ENCODE data around the gene UBXN1. TPM values are rescaled to one million over a fixed set of nuclear protein-coding genes. Genes with fewer than 3 reads are reported as not detected.
A peak's percentile ranks its signal among the peaks of the same experiment; 100 is the strongest.

UBXN1 gene, protein sequence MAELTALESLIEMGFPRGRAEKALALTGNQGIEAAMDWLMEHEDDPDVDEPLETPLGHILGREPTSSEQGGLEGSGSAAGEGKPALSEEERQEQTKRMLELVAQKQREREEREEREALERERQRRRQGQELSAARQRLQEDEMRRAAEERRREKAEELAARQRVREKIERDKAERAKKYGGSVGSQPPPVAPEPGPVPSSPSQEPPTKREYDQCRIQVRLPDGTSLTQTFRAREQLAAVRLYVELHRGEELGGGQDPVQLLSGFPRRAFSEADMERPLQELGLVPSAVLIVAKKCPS
- total RNA-seq, result 100 to 1,000 TPM; 192 to 277 (median 234) TPM

DNA sequence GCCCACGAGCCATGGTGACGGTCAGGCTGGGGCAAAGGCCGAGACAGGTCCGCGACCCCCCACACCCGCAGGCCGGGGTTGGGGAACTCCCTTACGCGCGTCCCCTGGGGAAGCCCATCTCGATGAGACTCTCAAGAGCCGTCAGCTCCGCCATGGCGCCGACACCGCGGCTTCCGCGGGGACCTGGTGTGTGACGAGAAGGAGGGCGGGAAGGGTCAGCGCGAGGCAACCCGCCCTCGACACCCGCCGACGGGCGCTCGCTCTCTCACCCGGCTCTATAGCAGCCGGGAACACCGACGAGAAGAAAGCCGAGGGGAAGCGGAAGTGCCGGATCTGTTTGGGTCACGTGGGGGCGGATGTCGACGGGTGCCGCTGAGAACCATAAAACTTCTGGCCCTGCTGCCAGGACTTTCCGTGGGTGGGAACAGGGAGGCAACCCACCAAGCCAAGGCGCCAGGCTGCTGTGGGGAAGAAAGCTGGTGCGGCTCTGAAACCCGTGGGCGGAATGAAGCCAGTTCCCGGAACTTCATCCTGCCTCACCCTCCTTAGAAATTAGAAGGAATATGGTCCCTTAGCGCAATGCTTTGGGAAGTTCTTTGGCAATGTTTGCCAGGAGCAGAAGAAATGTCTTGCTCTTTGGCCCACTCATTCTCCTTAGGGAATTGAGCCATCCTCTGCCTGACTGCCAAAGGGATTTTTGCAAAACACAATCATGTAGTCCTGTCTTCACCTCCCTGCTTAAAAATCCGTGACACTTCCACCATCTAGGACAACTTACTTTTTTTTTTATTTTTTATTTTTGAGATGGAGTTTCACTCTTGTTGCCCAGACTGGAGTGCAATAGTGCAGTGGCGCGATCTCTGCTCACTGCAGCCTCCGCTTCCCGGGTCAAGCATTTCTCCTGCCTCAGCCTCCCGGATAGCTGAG lies at the start of gene UBXN1:
Gene UBXN1 (minus strand): TSS at position 304 of the 927 bp plus-strand sequence. CDS start 150 bp downstream, at position 154.
- intact Hi-C loops (cut with DNase I), result no loop called here
- WGBS, result 25% methylated on average over 14 of the region's 55 CpGs
- peaks cover 20 to 38% (median 37%) of the 10 kb centered on the region in 4 donors for H3K36me3 ChIP-seq
- no peak for TF ChIP-seq EP300 (IDR thresholded peaks at IDR 0.05)
- peak; percentile 90 to 92 for TF ChIP-seq POLR2AphosphoS5 (IDR thresholded peaks at IDR 0.05)
- TF ChIP-seq POLR2A (IDR thresholded peaks at IDR 0.05; ENCODE audit: low read depth), result peak; percentile 62
- TF ChIP-seq, protein P1, sequence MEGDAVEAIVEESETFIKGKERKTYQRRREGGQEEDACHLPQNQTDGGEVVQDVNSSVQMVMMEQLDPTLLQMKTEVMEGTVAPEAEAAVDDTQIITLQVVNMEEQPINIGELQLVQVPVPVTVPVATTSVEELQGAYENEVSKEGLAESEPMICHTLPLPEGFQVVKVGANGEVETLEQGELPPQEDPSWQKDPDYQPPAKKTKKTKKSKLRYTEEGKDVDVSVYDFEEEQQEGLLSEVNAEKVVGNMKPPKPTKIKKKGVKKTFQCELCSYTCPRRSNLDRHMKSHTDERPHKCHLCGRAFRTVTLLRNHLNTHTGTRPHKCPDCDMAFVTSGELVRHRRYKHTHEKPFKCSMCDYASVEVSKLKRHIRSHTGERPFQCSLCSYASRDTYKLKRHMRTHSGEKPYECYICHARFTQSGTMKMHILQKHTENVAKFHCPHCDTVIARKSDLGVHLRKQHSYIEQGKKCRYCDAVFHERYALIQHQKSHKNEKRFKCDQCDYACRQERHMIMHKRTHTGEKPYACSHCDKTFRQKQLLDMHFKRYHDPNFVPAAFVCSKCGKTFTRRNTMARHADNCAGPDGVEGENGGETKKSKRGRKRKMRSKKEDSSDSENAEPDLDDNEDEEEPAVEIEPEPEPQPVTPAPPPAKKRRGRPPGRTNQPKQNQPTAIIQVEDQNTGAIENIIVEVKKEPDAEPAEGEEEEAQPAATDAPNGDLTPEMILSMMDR (IDR thresholded peaks at IDR 0.05), result no peak
- H3K27me3 ChIP-seq, result no peaks in the 10 kb centered on the region
- H3K4me3 ChIP-seq, result peak within 1 kb of the TSS; percentile 85 to 99 (median 90)
- peaks cover 26 to 46% (median 38%) of the 10 kb centered on the region in 4 donors for H3K4me1 ChIP-seq
- no peaks in the 10 kb centered on the region for H3K9me3 ChIP-seq
- DNase-seq (ENCODE audit: extremely low spot score), result peak; percentile 98
- peak within 1 kb of the TSS; percentile 85 to 96 (median 93) for H3K27ac ChIP-seq (replicated peaks in 1 of 4)

DNA sequence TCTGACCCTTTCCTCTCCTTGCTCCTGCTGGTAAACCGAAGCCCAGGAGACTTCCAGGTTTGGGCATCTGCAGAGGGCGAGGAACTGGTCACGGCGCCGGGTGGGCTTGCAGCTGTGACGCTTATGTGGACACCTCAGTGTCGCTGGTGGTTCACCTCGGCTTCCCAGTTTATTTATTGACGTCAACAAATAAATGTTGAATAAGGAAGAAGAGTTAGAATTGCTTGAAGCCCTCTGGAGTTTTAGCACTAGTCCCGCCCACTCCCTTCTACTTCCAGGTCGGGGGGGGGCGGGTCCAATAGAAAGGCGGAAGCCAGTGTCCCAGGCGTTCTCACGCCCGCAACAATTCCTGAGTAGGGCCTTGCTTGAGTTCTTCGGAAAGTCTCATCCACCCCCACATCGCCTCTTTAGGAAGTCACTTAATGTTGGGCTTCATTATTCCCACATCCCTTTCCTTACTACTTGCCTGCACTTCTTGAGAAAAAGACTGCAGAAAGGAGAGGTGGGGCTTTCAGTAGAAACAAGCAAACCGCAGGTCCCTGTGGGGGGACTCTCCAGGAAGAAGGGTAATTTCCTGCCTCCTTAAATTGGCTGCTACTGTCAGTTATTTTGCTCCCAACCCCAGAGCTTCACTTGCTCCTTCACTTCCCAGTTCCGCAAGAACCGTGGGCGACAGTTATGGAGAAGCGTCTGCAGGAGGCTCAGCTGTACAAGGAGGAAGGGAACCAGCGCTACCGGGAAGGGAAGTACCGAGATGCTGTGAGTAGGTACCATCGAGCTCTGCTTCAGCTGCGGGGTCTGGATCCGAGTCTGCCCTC lies 49.5 kb upstream of the UBXN1 start, which contains the start of gene TTC9C:
Gene TTC9C (plus strand): TSS at position 316 of the 818 bp plus-strand sequence. CDS start 363 bp downstream, at position 679.
- Histone ChIP-seq H3K27me3 (no peaks in the 10 kb centered on the region), H3K27ac (replicated peaks in 1 of 4) (peak within 1 kb of the TSS; percentile 89 to 97 (median 94)), H3K4me1 (peaks cover 45 to 76% (median 64%) of the 10 kb centered on the region in 4 donors), H3K9me3 (no peaks in the 10 kb centered on the region), H3K36me3 (peaks cover 8 to 41% (median 20%) of the 10 kb centered on the region in 4 donors), H3K4me3 (peak within 1 kb of the TSS; percentile 85 to 94 (median 90))
- intact Hi-C loops (cut with DNase I), result no loop called here
- TF ChIP-seq POLR2AphosphoS5 (IDR thresholded peaks at IDR 0.05) (peak; percentile 77 to 95), POLR2A (IDR thresholded peaks at IDR 0.05; ENCODE audit: low read depth) (peak; percentile 76), EP300 (IDR thresholded peaks at IDR 0.05) (no peak)
- TF ChIP-seq, protein P1 (IDR thresholded peaks at IDR 0.05), result no peak
- WGBS, result under 1% methylated on average over 27 of the region's 29 CpGs
- DNase-seq (ENCODE audit: extremely low spot score), result peak; percentile 97

DNA sequence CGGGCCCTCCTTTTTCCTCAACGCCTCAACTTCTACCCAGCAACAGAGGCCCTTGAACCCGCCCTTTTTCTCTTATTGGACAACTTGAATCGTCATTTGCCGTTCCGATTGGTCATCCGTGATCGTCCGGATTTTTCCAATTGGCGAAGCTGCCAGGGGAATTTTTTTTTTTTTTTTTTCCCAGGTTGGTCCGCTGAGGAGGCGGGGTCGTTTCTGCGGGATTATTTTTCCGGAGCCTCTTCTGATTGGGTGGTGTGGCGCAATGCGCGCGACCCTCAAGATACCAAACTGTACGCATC lies 48.9 kb upstream of the UBXN1 start:
- Histone ChIP-seq H3K27ac (replicated peaks in 1 of 4) (peak overlapping the region; percentile 89 to 97 (median 94)), H3K4me1 (peaks cover 46 to 77% (median 66%) of the 10 kb centered on the region in 4 donors), H3K4me3 (peak overlapping the region; percentile 85 to 94 (median 90)), H3K27me3 (no peaks in the 10 kb centered on the region), H3K9me3 (no peaks in the 10 kb centered on the region), H3K36me3 (peaks cover 9 to 41% (median 20%) of the 10 kb centered on the region in 4 donors)
- peak; percentile 97 for DNase-seq (ENCODE audit: extremely low spot score)
- intact Hi-C loops (cut with DNase I), result no loop called here
- WGBS, result under 1% methylated on average over 20 of the region's 20 CpGs
- TF ChIP-seq EP300 (IDR thresholded peaks at IDR 0.05) (no peak), POLR2A (IDR thresholded peaks at IDR 0.05; ENCODE audit: low read depth) (no peak), POLR2AphosphoS5 (IDR thresholded peaks at IDR 0.05) (no peak)
- TF ChIP-seq, protein P1 (IDR thresholded peaks at IDR 0.05), result no peak

DNA sequence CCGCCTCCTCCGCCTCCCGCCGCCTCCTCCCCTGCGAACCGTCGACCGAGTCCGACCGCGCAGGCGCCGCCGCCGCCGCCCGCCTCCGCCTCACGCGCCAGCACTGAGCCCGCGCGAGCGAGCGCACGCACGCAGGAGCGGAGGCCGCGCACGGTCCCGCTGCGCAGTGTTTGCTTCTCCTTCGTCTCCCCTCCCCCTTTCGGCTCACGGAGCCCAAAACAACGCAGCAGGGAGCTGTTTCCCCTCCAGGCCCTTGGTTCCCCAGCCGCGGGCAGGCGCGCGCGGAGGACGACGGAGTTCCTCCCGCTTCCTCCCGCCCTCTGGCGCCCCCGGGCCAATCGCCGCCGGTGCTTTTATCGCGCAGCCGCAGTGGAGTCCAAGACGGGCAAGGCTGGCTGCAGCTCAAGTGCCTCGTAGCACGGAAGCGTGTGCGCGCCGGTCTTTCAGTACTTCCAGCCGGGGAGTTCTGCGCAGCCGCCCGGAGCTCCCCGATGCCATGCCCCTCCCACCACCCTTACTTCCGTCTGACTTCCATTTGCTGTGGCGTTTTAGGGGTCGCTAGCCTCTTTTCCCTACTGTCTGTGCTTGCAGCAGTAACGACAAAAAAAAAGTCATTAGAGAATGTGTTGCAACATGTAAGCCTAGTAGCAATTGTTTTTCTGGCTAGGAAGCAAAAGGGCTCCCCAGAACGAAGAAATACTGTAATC lies 48.4 kb upstream of the UBXN1 start, which contains the start of gene HNRNPUL2:
Gene HNRNPUL2 (minus strand): TSS at position 293 of the 707 bp plus-strand sequence. CDS start 301 bp downstream, outside the sequence.
- peak; percentile 98 for DNase-seq (ENCODE audit: extremely low spot score)
- TF ChIP-seq POLR2A (IDR thresholded peaks at IDR 0.05; ENCODE audit: low read depth) (peak; percentile 91), EP300 (IDR thresholded peaks at IDR 0.05) (no peak), POLR2AphosphoS5 (IDR thresholded peaks at IDR 0.05) (peak; percentile 95 to 97)
- TF ChIP-seq, protein P1 (IDR thresholded peaks at IDR 0.05), result peak in 1 of 3 experiments; percentile 10
- WGBS, result 1% methylated on average over 29 of the region's 72 CpGs
- Histone ChIP-seq H3K9me3 (no peaks in the 10 kb centered on the region), H3K4me1 (peaks cover 46 to 72% (median 67%) of the 10 kb centered on the region in 4 donors), H3K36me3 (peaks cover 14 to 41% (median 25%) of the 10 kb centered on the region in 4 donors), H3K27me3 (no peaks in the 10 kb centered on the region), H3K27ac (replicated peaks in 1 of 4) (peak within 1 kb of the TSS; percentile 89 to 97 (median 94)), H3K4me3 (peak within 1 kb of the TSS; percentile 85 to 94 (median 90))
- intact Hi-C loops (cut with DNase I), result no loop called here
